HG02759 (cell line): ENCODE measurements around the gene KSR2.

Experiments used
- ATAC-seq: cut with Tn5 transposase; IDR thresholded peaks from one replicate; pipeline ENCODE4 v1.9.1; 2021; ENCODE audit warnings: mild to moderate bottlenecking, moderate library complexity; ENCODE audit not compliant: unreplicated experiment

The KSR2 gene

GRCh38 chr12:117433878-117434277 is 534.9 kb downstream of the KSR2 start:
- no peak for ATAC-seq

- no peak for ATAC-seq
Observed at GRCh38 chr12:117430246-117430645, 538.5 kb downstream of the KSR2 start.

GRCh38 chr12:117427211-117427610 is 541.6 kb downstream of the KSR2 start:
- no peak for ATAC-seq

GRCh38 chr12:117421987-117422386 is 546.8 kb downstream of the KSR2 start:
- ATAC-seq, result no peak

GRCh38 chr12:117421068-117421752 is 547.6 kb downstream of the KSR2 start:
- no peak for ATAC-seq

- no peak for ATAC-seq
Observed at GRCh38 chr12:117417004-117417403, 551.8 kb downstream of the KSR2 start.

DNA sequence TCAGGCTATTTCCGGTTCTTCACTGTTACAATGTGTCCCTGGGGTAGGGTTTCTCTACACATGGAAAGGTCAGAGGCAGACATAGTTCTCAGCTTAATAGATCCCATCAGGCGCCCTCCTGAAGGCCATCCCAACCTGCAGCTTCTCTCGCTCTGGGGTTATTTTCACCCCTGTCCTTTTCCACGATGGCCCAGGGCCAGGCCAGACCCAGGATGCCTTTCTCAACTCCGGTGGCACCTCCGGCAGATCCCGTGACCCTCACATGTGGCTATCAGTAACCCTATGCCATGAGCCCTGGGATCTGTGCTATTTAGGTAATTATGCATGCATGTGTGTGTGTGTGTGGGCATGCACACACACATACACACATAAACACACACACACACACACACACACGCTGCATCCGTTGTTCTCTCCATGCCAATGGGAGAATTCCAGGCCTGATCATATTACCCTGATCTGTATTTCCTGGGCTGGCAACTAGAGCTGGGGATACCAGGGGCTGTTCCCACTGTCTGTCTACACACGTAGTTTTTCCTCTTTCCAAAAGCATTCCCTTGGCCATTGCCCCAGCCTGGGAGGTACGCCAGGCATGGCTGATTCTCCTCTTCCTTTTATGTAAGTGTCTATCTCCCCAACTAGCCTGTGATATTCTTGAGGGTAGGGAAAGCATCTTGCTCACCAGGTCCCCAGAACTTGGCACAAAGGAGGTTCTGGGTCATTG is 556.2 kb downstream of the KSR2 start:
- ATAC-seq, result no peak

DNA sequence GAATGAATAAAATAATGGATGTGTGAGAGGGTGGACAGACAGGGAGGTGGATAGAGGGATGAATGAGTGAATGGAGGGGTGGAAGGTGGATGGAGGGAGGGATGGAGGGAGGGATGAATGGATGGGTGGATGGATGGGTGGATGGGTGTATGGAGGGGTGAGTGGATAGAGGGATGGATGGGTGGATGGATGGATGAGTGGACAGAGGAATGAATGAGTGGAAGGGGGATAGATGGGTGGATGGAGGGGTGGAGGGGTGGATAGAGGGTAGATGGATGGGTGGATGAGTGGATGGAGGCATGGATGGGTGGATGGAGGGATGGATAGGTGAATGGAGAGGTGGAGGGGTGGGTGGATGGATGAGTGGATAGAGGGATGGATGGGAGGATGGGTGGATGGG is 559.5 kb downstream of the KSR2 start:
- ATAC-seq, result no peak

GRCh38 chr12:117408161-117408791 is 560.5 kb downstream of the KSR2 start:
- ATAC-seq, result no peak

DNA sequence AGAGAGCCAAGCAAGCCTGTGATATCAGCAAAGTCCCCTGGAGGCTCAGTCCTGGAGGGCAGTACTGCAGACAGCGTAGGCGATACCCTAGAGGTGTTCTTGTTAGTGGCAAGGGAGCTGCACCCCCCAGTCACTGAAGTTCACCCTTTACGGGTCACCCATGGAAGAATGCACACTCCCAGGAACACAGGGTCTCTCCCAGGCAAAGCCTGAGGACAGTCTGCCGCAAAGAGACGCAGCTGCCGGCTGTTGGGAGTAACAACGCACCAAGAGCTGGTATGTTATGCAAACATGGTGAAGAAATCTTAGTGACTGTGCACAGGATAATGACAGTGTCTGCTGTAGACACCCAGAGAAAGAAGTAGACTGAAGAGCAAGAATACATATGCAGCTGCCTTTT is 563.9 kb downstream of the KSR2 start:
- no peak for ATAC-seq

- no peak for ATAC-seq
Observed at GRCh38 chr12:117404203-117404853, 564.5 kb downstream of the KSR2 start.

- no peak for ATAC-seq
Observed at GRCh38 chr12:117403586-117404139, 565.1 kb downstream of the KSR2 start.
